Psoas muscle (tissue), 8 donors: ENCODE data around the gene CR1. TPM values are rescaled to one million over a fixed set of nuclear protein-coding genes. Genes with fewer than 3 reads are reported as not detected.

Source experiments
- ATAC-seq, 4 donors: fragments of 200-7000 bp; cut with Tn5 transposase; one replicate each; pipeline ENCODE4 v1.9.1; 2020; ENCODE audit warnings: moderate library complexity in 3 of 4, mild to moderate bottlenecking in 2 of 4
- DNase-seq, 2 donors: peaks; one replicate each; pipeline ENCODE4 v3.0.0-alpha.2; 2020
- H3K27ac ChIP-seq: fragments of 200-600 bp; one replicate; pipeline ENCODE4 v1.8.0; 2022
- H3K27me3 ChIP-seq, 3 donors: fragments of 200-600 bp in 1 of 3; one replicate each; pipeline versions ENCODE4 v1.6.1 to v1.8.0; 2013 to 2022; ENCODE audit warnings: low read length in 2 of 3, mild to moderate bottlenecking in 2 of 3, moderate library complexity in 1 of 3; ENCODE audit not compliant: insufficient read depth in 3 of 3
- H3K36me3 ChIP-seq, 2 donors: fragments of 200-600 bp in 1 of 2; one replicate each; pipeline versions ENCODE4 v1.6.1 to v1.8.0; 2013 to 2022; ENCODE audit warnings: low read depth in 1 of 2, mild to moderate bottlenecking in 1 of 2, moderate library complexity in 1 of 2; ENCODE audit not compliant: insufficient read depth in 1 of 2
- H3K4me1 ChIP-seq: fragments of 200-600 bp; one replicate; pipeline ENCODE4 v1.8.0; 2022
- H3K4me3 ChIP-seq: fragments of 200-600 bp; one replicate; pipeline ENCODE4 v1.8.0; 2022; ENCODE audit warnings: mild to moderate bottlenecking
- H3K9me3 ChIP-seq: fragments of 200-600 bp; one replicate; pipeline ENCODE4 v1.8.0; 2022
- CTCF ChIP-seq: fragments of 200-600 bp; IDR thresholded peaks from one replicate; pipeline ENCODE4 v1.8.0; 2022; ENCODE audit warnings: antibody characterized with exemption
- WGBS, 3 donors: extraction: QIAGEN DNeasy Blood & Tissue Kit; methylation state at CpG; one replicate each; pipeline versions ENCODE4 v1.1.6 to v1.1.7; 2013; 5-methylcytosine and 5-hydroxymethylcytosine counted together
- intact Hi-C, 2 donors: fragments of 100-400 bp; cut with DNase I; formaldehyde crosslinking; loops; one replicate each; pipeline versions ENCODE4 v1.11.0 to v1.14.2; 2022
- polyA plus RNA-seq, 3 donors: library from polyadenylated mRNA; stranded (reverse); fragments of 200-250 nt; gene quantifications; one replicate each; pipeline ENCODE4 v1.2.3, GENCODE V29; 2013
- total RNA-seq, 4 donors: library from RNA; stranded (reverse); fragmentation: NEBNext Ultra II Directional in 2 of 4; extraction: Animal tissue kit (Norgen Biotek cat#: 25700) in 2 of 4; gene quantifications; one replicate each; pipeline versions ENCODE4 v1.2.1 to v1.2.4, GENCODE V29; 2021 to 2023
- donor health status: healthy with polysubstance abuse.
- donor health status: DM: no; HTN: no; CAD: no; lungs with moderate emphysema.
- donor health status: Bipolar disorder and iron deficiency.
- donor health status: healthy.
- donor health status: DM: yes; HTN: yes; CAD: no.
- donor health status: DM: no; HTN: no; CAD: no.
- donor health status: DM: no; HTN: no; CAD: no.
- donor health status: DM: yes; HTN: yes; CAD: no.

Gene CR1
- total and polyA plus RNA-seq, 7 donors = 0.08 to 3.9 (median 0.87) TPM

DNA sequence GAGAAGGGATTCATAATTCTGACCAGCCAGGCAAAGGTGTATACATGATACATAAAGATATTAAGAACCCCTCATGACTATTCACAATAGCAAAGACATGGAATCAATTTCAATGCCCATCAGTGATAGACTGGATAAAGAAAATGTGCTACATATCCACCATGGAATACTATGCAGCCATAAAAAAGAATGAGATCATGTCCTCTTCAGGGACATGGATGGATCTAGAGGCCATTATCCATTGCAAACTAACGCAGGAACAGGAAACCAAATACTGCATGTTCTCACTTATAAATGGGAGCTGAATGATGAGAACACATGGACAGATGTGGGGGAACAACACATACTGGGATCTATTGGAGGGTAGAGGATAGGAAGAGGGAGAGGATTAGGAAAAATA, 170.4 kb downstream of the CR1 start:
- DNase-seq (no peak), ATAC-seq (no peak)
- H3K4me1 ChIP-seq = no peaks in the 10 kb centered on the region
- peaks cover 5 to 50% (median 11%) of the 10 kb centered on the region in 3 donors for H3K27me3 ChIP-seq
- H3K36me3 ChIP-seq = no peaks in the 10 kb centered on the region
- H3K27ac ChIP-seq = no peak overlapping the region
- WGBS, 3 donors = 84 to 85% (median 84%) methylated on average over 1 of the region's 1 CpG
- H3K4me3 ChIP-seq = no peak overlapping the region
- no peaks in the 10 kb centered on the region for H3K9me3 ChIP-seq
- intact Hi-C loops = no loop called here
- no peak for TF ChIP-seq CTCF

- no peaks in the 10 kb centered on the region for H3K4me1 ChIP-seq
- no peaks in the 10 kb centered on the region for H3K9me3 ChIP-seq
- ATAC-seq (no peak), DNase-seq (no peak)
- no peak for TF ChIP-seq CTCF
- no peaks in the 10 kb centered on the region for H3K36me3 ChIP-seq
- peak overlapping the region; percentile 22 for H3K4me3 ChIP-seq
- H3K27me3 ChIP-seq = peaks cover 6 to 54% (median 15%) of the 10 kb centered on the region in 3 donors
- no peak overlapping the region for H3K27ac ChIP-seq
- intact Hi-C loops = no loop called here
- 2 to 7% (median 4%) methylated on average over 41 to 44 of the region's 44 CpGs for WGBS, 3 donors
Measured at GRCh38 chr1:207669528-207670009, 173.6 kb downstream of the CR1 start.

DNA sequence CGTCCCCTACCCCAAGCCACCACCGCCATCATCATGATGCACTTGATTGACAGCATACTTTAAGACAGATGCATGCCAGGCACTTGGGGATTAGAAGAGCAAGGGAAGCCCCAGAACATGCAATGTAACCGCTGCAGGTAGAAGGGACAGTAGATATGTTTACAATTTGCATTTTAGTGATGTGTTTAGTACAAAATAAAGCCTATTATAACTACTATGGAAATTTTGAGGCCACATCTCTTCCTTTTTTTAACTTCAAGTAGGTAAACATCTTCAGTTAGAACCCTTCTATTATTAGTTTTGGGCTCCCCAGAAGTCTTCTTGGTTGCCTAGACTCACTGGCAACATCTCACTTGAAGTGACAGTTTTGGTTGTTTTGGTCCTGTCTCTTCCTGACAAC, 174.2 kb downstream of the CR1 start:
- Histone ChIP-seq H3K36me3 (no peaks in the 10 kb centered on the region), H3K4me1 (no peaks in the 10 kb centered on the region), H3K9me3 (no peaks in the 10 kb centered on the region), H3K4me3 (no peak overlapping the region), H3K27me3 (peaks cover 6 to 54% (median 15%) of the 10 kb centered on the region in 3 donors), H3K27ac (no peak overlapping the region)
- DNase-seq = no peak
- 62 to 77% (median 73%) methylated on average over 3 of the region's 3 CpGs for WGBS, 3 donors
- no peak for ATAC-seq
- intact Hi-C loops = no loop called here
- no peak for TF ChIP-seq CTCF

GRCh38 chr1:207670997-207671396, 175.0 kb downstream of the CR1 start:
- Histone ChIP-seq H3K9me3 (no peaks in the 10 kb centered on the region), H3K4me3 (no peak overlapping the region), H3K36me3 (no peaks in the 10 kb centered on the region), H3K4me1 (no peaks in the 10 kb centered on the region), H3K27me3 (peaks cover 6 to 50% (median 15%) of the 10 kb centered on the region in 3 donors), H3K27ac (no peak overlapping the region)
- TF ChIP-seq CTCF = no peak
- DNase-seq (no peak), ATAC-seq (no peak)
- intact Hi-C loops = no loop called here
- 24 to 36% (median 29%) methylated on average over 3 of the region's 3 CpGs for WGBS, 3 donors

GRCh38 chr1:207672522-207673130, 176.7 kb downstream of the CR1 start:
- intact Hi-C loops = no loop called here
- no peaks in the 10 kb centered on the region for H3K9me3 ChIP-seq
- TF ChIP-seq CTCF = peak; percentile 16

More at GRCh38 chr1:207672522-207673130, 176.7 kb downstream of the CR1 start:
- H3K36me3 ChIP-seq = no peaks in the 10 kb centered on the region
- H3K4me3 ChIP-seq = no peak overlapping the region
- ATAC-seq (no peak), DNase-seq (no peak)
- H3K27ac ChIP-seq = no peak overlapping the region
- 29 to 33% (median 31%) methylated on average over 5 of the region's 5 CpGs for WGBS, 3 donors
- no peaks in the 10 kb centered on the region for H3K4me1 ChIP-seq
- peaks cover 3 to 37% (median 13%) of the 10 kb centered on the region in 3 donors for H3K27me3 ChIP-seq
